GM19455 (cell line): Measurements from ENCODE around the gene CRYGD.
"Not testable (repeated sequence)": the region's sequence is repeated elsewhere in the genome, so short reads cannot be mapped to it uniquely, and the experiment has no call there.

Experiments used
- ATAC-seq: cut with Tn5 transposase; IDR thresholded peaks from one replicate; pipeline ENCODE4 v1.9.1; 2021; ENCODE audit not compliant: unreplicated experiment

CRYGD gene

GRCh38 chr2:208130712-208131110 lies 6.4 kb upstream of the CRYGD start:
- no peak for ATAC-seq

DNA sequence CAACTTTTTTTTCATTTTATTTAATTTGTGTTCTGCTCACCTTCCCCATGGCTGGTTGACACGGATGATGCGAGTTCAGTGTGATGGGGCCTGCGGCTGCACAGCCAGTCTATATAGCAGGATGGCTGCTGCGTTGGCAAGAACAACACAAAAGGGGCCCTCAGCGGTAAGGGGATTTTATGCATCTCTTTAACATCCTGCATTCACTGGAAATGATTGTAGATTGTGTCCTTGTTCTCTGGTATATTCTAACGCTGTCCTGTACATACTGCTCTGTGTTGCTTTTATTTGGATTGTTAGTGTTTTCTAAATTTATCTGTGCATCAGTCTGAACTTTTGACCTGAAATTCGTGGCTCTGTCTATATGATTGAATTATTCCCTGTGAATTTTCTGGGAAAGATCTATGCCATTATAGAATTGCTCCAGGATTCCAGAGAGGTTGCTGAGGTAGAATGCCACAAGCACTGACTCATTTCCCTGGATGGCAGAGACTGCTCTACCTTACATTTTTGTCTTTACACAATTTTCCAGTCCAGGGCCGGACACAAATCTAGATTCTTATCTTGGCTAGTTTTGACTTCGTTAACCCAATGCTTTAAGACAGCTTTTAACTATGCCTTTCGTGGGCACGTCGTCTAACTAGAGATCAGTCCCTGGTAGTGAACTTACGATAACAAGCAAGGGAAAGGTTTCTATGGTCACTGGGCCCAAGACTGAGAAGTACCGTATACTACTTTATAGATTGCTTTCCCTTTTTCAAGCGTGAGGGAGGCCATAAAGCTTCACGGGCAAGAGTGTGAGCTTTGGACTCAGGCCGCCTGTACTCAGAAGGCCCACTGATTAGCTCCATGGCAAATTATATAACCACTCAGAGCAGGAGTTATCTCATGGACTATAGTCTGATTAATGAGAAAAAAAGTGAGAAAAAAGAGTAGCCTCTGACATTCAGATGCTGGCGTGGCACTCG lies 5.7 kb upstream of the CRYGD start, which contains the start of gene CRYGC:
CRYGC (minus strand) TSS at position 85 of the 968 bp plus-strand sequence; CDS start at position 49, 36 bp downstream.
- ATAC-seq = no peak

DNA sequence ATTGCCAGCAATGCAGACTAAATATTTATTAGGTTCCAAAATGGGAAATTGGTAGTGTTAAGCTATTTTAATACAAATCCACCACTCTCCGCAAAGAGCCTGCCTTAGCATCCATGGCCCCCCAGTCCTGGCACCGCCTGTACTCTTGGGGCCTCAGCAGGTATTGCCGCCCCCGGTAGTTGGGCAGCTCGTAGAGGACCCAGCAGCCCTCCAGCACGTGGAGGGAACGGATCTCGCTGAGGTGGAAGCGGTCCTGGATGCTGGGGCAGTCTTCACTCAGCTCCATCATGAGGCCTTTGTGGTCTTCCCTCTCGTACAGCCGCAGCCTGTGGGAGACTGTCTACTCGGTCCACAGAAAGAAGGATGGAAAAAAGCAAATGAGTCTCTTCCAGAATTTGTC lies 3.8 kb upstream of the CRYGD start:
- no peak for ATAC-seq

GRCh38 chr2:208127090-208127489 lies 2.8 kb upstream of the CRYGD start:
- ATAC-seq = no peak

- ATAC-seq = no peak
Observed at GRCh38 chr2:208125251-208125650, 927 bp upstream of the CRYGD start.

- ATAC-seq = no peak
Observed at GRCh38 chr2:208122248-208122647, 2.1 kb downstream of the CRYGD start.

GRCh38 chr2:208118918-208119317 lies 5.4 kb downstream of the CRYGD start:
- no peak for ATAC-seq

GRCh38 chr2:208117390-208117789 lies 6.9 kb downstream of the CRYGD start:
- ATAC-seq = not testable (repeated sequence)

DNA sequence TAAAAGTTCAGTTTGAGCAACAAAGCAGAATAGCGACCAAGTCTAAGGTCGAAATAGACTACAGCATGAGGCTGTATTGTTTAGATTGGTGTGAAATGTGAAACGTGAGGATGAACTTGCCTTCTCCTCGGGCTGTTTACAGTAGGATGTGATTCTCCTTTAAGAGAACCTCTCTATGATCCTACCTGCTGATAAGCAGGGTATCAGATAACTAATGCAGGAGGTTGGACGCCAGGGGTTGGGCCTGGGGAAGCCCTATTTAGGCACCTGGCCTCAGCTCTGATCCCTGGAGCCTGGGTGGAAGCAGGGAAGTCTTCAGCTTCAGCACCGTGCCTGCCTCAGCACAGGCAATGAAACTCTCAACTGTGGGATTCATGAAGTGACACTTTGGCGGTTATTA lies 11.4 kb downstream of the CRYGD start:
- no peak for ATAC-seq

DNA sequence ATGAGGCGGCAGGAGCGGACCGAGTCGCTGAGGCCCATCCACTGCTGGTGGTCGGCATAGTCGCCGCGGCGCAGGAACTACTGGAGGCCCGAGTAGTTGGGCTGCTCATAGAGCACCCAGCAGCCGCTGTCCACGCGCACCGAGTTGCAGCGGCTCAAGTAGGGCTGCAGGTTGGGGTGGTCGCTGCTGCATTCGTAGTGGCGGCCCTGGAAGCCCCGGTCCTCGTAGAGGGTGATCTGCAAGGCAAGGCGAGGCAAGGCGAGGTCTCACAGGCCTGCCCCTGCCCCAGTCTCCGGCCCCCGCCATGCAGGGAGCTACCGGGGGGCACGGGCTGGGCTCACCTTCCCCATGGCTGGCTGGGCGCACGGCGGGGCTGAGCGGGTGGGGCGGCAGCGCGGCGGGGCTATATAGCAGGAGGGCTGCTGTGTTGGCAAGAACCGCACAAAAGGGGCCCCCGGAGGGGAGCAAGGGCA lies 12.0 kb downstream of the CRYGD start:
- ATAC-seq = not testable (repeated sequence)

GRCh38 chr2:208103616-208104015 lies 20.7 kb downstream of the CRYGD start:
- ATAC-seq = no peak

- no peak for ATAC-seq
Observed at GRCh38 chr2:208101716-208102631, 22.4 kb downstream of the CRYGD start.

GRCh38 chr2:208099682-208100470 lies 24.4 kb downstream of the CRYGD start:
- no peak for ATAC-seq

DNA sequence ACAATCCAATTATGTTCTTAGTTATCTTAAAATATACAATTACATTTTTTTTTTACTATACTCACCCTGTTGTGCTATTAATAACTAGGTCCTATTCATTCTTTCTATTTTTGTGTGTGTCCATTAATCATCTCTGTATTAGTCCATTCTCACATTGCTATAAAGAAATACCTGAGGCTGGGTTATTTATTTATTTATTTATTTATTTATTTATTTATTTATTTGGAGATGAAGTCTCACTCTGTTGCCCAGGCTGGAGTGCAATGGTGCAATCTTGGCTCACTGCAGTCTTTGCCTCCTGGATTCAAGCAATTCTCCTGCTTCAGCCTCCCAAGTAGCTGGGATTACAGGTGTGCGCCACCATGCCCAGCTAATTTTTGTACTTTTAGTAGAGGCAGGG lies 25.6 kb downstream of the CRYGD start:
- not testable (repeated sequence) for ATAC-seq

GRCh38 chr2:208098267-208098666 lies 26.1 kb downstream of the CRYGD start:
- no peak for ATAC-seq

DNA sequence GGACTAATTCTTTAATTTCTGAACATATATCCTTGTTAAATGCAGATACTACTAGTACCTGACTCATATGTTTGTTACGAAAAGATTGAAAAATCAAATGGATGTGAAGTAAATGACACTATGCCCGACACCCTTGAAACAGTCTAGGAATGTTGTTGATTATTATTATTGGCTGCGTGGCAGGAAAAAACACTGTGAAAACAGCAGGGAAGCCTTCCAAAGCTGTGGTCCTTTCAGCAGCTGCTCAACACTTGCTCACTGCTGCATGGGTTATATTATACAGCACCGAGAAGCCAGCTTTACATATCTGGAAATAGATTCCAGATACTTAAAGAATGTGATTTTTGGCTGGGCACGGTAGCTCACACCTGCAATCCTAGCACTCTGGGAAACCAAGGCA lies 26.5 kb downstream of the CRYGD start:
- ATAC-seq = no peak

- no peak for ATAC-seq
Observed at GRCh38 chr2:208097313-208097712, 27.0 kb downstream of the CRYGD start.

DNA sequence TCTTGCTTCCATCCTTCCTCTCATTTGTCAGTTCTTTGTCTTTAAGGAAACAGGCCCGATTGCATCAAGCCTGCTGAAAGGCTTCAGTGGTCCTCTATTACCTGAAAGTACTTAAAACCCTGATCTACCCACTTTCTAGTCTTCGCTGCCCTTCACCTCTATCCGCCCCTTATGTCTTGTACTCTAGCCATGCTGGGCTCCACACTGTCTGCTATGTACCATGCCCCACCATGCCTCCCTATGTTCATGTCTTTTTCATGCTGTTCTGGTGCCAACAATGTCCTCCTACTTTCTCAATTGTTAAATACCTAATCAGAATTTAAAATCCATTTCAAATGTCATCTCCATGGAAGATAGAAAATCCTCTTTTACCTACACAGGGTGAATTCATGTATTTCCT lies 28.2 kb downstream of the CRYGD start:
- ATAC-seq = no peak

- no peak for ATAC-seq
Observed at GRCh38 chr2:208093128-208093527, 31.2 kb downstream of the CRYGD start.

- no peak for ATAC-seq
Observed at GRCh38 chr2:208092093-208092832, 32.1 kb downstream of the CRYGD start.
